IMR-90 (cell line): ENCODE measurements around the gene GSE1. TPM values are rescaled to one million over a fixed set of nuclear protein-coding genes. Genes with fewer than 3 reads are reported as not detected.

Experiments used
- ATAC-seq: fragments of 200-7000 bp; cut with Tn5 transposase; 2 replicates; pipeline ENCODE4 v1.9.1; 2020; ENCODE audit warnings: low read depth, mild to moderate bottlenecking, moderate library complexity
- BruUV-seq: library from RNA; stranded (reverse); fragments of 400-500 nt; replicated peaks from 2 replicates; lab custom pipeline; 2021; lab: Mats Ljungman, UMichigan
- CTCF ChIA-PET: fragments of 300-600 bp; formaldehyde crosslinking; extraction: SDS; loops from one replicate; lab custom pipeline; 2021; ENCODE audit warnings: antibody characterized with exemption; lab: Yijun Ruan, JAX
- POLR2A ChIA-PET: fragments of 300-600 bp; sonication (Branson Sonifier 250); formaldehyde crosslinking; loops from one replicate; lab custom pipeline; 2022; ENCODE audit warnings: antibody characterized with exemption; ENCODE audit not compliant: unreplicated experiment; lab: Charles Lee
- DNase-seq: peaks from one replicate; pipeline ENCODE4 v3.0.0; 2013
- H2AFZ ChIP-seq: replicated peaks from 2 replicates; pipeline ENCODE3; 2013; ENCODE audit warnings: low read length, mild to moderate bottlenecking; ENCODE audit not compliant: poor library complexity
- H2AK5ac ChIP-seq: 2 replicates; pipeline ENCODE4 v1.6.1; 2013; ENCODE audit warnings: low read depth, low read length, inconsistent platforms
- H2AK9ac ChIP-seq: replicated peaks from 2 replicates; pipeline ENCODE3; 2013; ENCODE audit warnings: mild to moderate bottlenecking, low read depth, low read length, moderate library complexity; ENCODE audit not compliant: poor library complexity
- H2BK120ac ChIP-seq: 2 replicates; pipeline ENCODE4 v1.6.1; 2013; ENCODE audit warnings: low read depth, low read length, inconsistent platforms
- H2BK15ac ChIP-seq: 3 replicates; pipeline ENCODE4 v1.6.1; 2013; ENCODE audit warnings: low read depth, low read length, inconsistent platforms
- H2BK20ac ChIP-seq: 2 replicates; pipeline ENCODE4 v1.6.1; 2013; ENCODE audit warnings: low read depth, mild to moderate bottlenecking, inconsistent platforms, low read length, moderate library complexity
- H2BK5ac ChIP-seq: 2 replicates; pipeline ENCODE4 v1.6.1; 2013; ENCODE audit warnings: mild to moderate bottlenecking, low read depth, low read length, inconsistent platforms; ENCODE audit not compliant: poor library complexity, severe bottlenecking
- H3K14ac ChIP-seq: replicated peaks from 2 replicates; pipeline ENCODE4 v1.6.1; 2013; ENCODE audit warnings: low read depth, low read length, inconsistent platforms
- H3K18ac ChIP-seq: 2 replicates; pipeline ENCODE4 v1.6.1; 2013; ENCODE audit warnings: low read depth, low read length, control low read depth
- H3K23ac ChIP-seq: 2 replicates; pipeline ENCODE4 v1.6.1; 2013; ENCODE audit warnings: low read depth, low read length, inconsistent platforms
- H3K27ac ChIP-seq: 2 replicates; pipeline ENCODE4 v1.5.1; 2013; ENCODE audit warnings: mild to moderate bottlenecking, control low read depth, low read length; ENCODE audit not compliant: insufficient read depth
- H3K27me3 ChIP-seq: 2 replicates; pipeline ENCODE4 v1.6.1; 2013; ENCODE audit warnings: low read length; ENCODE audit not compliant: control insufficient read depth, insufficient read depth
- H3K36me3 ChIP-seq: 2 replicates; pipeline ENCODE4 v1.6.1; 2013; ENCODE audit warnings: low read length, mixed read lengths; ENCODE audit not compliant: control insufficient read depth, insufficient read depth
- H3K4ac ChIP-seq: 2 replicates; pipeline ENCODE4 v1.6.1; 2013; ENCODE audit warnings: low read depth, low read length, inconsistent platforms
- H3K4me1 ChIP-seq: 2 replicates; pipeline ENCODE4 v1.6.1; 2013; ENCODE audit warnings: low read length, mixed read lengths; ENCODE audit not compliant: control insufficient read depth, insufficient read depth
- H3K4me2 ChIP-seq: 2 replicates; pipeline ENCODE4 v1.6.1; 2013; ENCODE audit warnings: low read depth, mild to moderate bottlenecking, control low read depth, low read length, moderate library complexity
- H3K4me3 ChIP-seq: 2 replicates; pipeline ENCODE4 v1.5.1; 2013; ENCODE audit warnings: low read depth, mild to moderate bottlenecking, control low read depth, low read length, moderate library complexity; ENCODE audit not compliant: insufficient read depth
- H3K56ac ChIP-seq: 2 replicates; pipeline ENCODE4 v1.6.1; 2013; ENCODE audit warnings: low read length, inconsistent platforms; ENCODE audit not compliant: insufficient read depth; ENCODE audit errors: extremely low read depth
- H3K79me1 ChIP-seq, 2 experiments: 2 replicates each; pipeline ENCODE4 v1.6.1; 2013; ENCODE audit warnings: low read length in 2 of 2, inconsistent platforms in 1 of 2, low read depth in 1 of 2
- H3K9ac ChIP-seq: 2 replicates; pipeline ENCODE4 v1.6.1; 2013; ENCODE audit warnings: low read depth, low read length, control low read depth
- H3K9me1 ChIP-seq: 2 replicates; pipeline ENCODE4 v1.6.1; 2013; ENCODE audit warnings: low read length, inconsistent platforms; ENCODE audit not compliant: insufficient read depth
- H3K9me3 ChIP-seq: 2 replicates; pipeline ENCODE4 v1.6.1; 2013; ENCODE audit warnings: low read length; ENCODE audit not compliant: control insufficient read depth, insufficient read depth
- H4K20me1 ChIP-seq: 2 replicates; pipeline ENCODE4 v1.6.1; 2013; ENCODE audit warnings: low read length, inconsistent platforms; ENCODE audit not compliant: insufficient read depth
- H4K5ac ChIP-seq: 2 replicates; pipeline ENCODE4 v1.6.1; 2013; ENCODE audit warnings: mild to moderate bottlenecking, low read depth, low read length, control low read depth
- H4K8ac ChIP-seq, 2 experiments: 2 replicates each; pipeline ENCODE4 v1.6.1; 2013; ENCODE audit warnings: low read depth in 2 of 2, low read length in 2 of 2, control low read depth in 1 of 2, inconsistent platforms in 1 of 2
- H4K91ac ChIP-seq: 2 replicates; pipeline ENCODE4 v1.6.1; 2013; ENCODE audit warnings: low read depth, low read length, inconsistent platforms; ENCODE audit not compliant: insufficient read depth
- BHLHE40 ChIP-seq: fragments of 150-350 bp; IDR thresholded peaks from 2 replicates; pipeline ENCODE4 v1.6.1; 2016; ENCODE audit warnings: mild to moderate bottlenecking, low read depth, low read length
- ELK1 ChIP-seq: fragments of 150-350 bp; IDR thresholded peaks from 2 replicates; pipeline ENCODE4 v1.6.1; 2016; ENCODE audit warnings: low read depth, mild to moderate bottlenecking, low read length, moderate library complexity, borderline replicate concordance
- FOS ChIP-seq: fragments of 150-350 bp; IDR thresholded peaks from 2 replicates; pipeline ENCODE4 v1.6.1; 2016; ENCODE audit warnings: low read depth, low read length
- MAFK ChIP-seq: IDR thresholded peaks from 2 replicates; pipeline ENCODE4 v1.6.1; 2012; ENCODE audit warnings: low read depth, low read length, improper control_type of control experiment
- MXI1 ChIP-seq: IDR thresholded peaks from 2 replicates; pipeline ENCODE4 v1.6.1; 2012; ENCODE audit warnings: low read depth, mild to moderate bottlenecking, low read length, moderate library complexity, borderline replicate concordance
- NFE2L2 ChIP-seq: fragments of 150-350 bp; IDR thresholded peaks from 2 replicates; pipeline ENCODE4 v1.6.1; 2016; ENCODE audit warnings: low read depth, mild to moderate bottlenecking, low read length
- RAD21 ChIP-seq: IDR thresholded peaks from 2 replicates; pipeline ENCODE4 v1.6.1; 2012; ENCODE audit warnings: low read length, improper control_type of control experiment
- RCOR1 ChIP-seq: IDR thresholded peaks from 2 replicates; pipeline ENCODE4 v1.6.1; 2012; ENCODE audit warnings: mild to moderate bottlenecking, low read length, improper control_type of control experiment; ENCODE audit not compliant: insufficient replicate concordance
- SMC3 ChIP-seq: fragments of 150-350 bp; IDR thresholded peaks from 2 replicates; pipeline ENCODE4 v1.6.1; 2016; ENCODE audit warnings: low read depth, mild to moderate bottlenecking, antibody characterized with exemption, low read length, moderate library complexity
- WGBS, 2 experiments: methylation state at CpG; one replicate each; pipeline versions ENCODE4 v1.1.5 to v1.1.7; 2013; ENCODE audit warnings: missing lambda C conversion rate in 2 of 2; ENCODE audit not compliant: insufficient read length in 1 of 2; ENCODE audit errors: extremely low coverage in 2 of 2; 5-methylcytosine and 5-hydroxymethylcytosine counted together
- dilution Hi-C: fragments of 300-500 bp; cut with HindIII; formaldehyde crosslinking; loops from one replicate; pipeline ENCODE4 v1.14.3; 2018; ENCODE audit warnings: low sequenced_read_pairs; ENCODE audit not compliant: unreplicated experiment
- in situ Hi-C: fragments of 300-500 bp; cut with MboI; formaldehyde crosslinking; loops from 3 replicates; pipeline ENCODE4 v1.14.3; 2019; ENCODE audit warnings: low sequenced_read_pairs, inconsistent platforms, mixed read lengths
- intact Hi-C: fragments of 100-400 bp; cut with micrococcal nuclease; formaldehyde crosslinking; loops from 2 replicates; pipeline ENCODE4 v1.10.0; 2022
- polyA plus RNA-seq, 3 experiments: library from polyadenylated mRNA; depleted of rRNA; stranded (reverse); fragments of >200 nt; gene quantifications; 2 replicates each; pipeline ENCODE4 v1.2.3, GENCODE V29; 2012; ENCODE audit warnings: low replicate concordance in 1 of 3
- total RNA-seq: library from RNA; depleted of rRNA; stranded (reverse); fragments of >200 nt; gene quantifications from 2 replicates; pipeline ENCODE4 v1.2.3, GENCODE V29; 2012

GSE1 gene
- total and polyA plus RNA-seq, 2 of the 4 experiments (the other 2 are of a cell fraction) = 14.9 to 25.5 TPM

- no peak overlapping the region for H2BK5ac ChIP-seq
- no peak overlapping the region for H2BK120ac ChIP-seq
- H2BK15ac ChIP-seq = no peak overlapping the region
- no peak overlapping the region for H2AK9ac ChIP-seq
- no peak for ATAC-seq
- H3K4me3 ChIP-seq = no peak overlapping the region
- no peaks in the 10 kb centered on the region; the same call in 1 of the 2 replicates for H3K27me3 ChIP-seq
- H2AFZ ChIP-seq = no peak overlapping the region
- peaks cover 13% of the 10 kb centered on the region for H4K20me1 ChIP-seq
- no peak overlapping the region for H2AK5ac ChIP-seq
- WGBS, 2 experiments = 100% methylated on average over 3 of the region's 11 CpGs; no CpG with 5 or more reads in 1 of the 2 experiments
- no peak overlapping the region for H4K91ac ChIP-seq
- H3K9ac ChIP-seq = no peak overlapping the region
- no peak for DNase-seq
- H3K9me3 ChIP-seq = no peaks in the 10 kb centered on the region
- no peak overlapping the region for H3K4me2 ChIP-seq
- ChIA-PET POLR2A (no interaction called here), CTCF (interaction anchor here (1.3 kb wide), 1 partner anchor 10 kb away, joined by 5 read pairs; no protein-coding TSS in a partner anchor)
- H3K27ac ChIP-seq = no peak overlapping the region
- in situ Hi-C loops (loop anchor here (5.0 kb wide), 1 partner anchor 62 kb away; no protein-coding TSS in a partner anchor), intact Hi-C loops (loop anchor here (2.0 to 10.0 kb wide), 3 partner anchors 45 to 445 kb away; no protein-coding TSS in a partner anchor), dilution Hi-C loops (no loop called here)
- no TSS peak for BruUV-seq
- H3K4me1 ChIP-seq = peaks cover 3% of the 10 kb centered on the region; the same call in 1 of the 2 replicates
- H2BK20ac ChIP-seq = no peak overlapping the region
- H3K18ac ChIP-seq = no peak overlapping the region
- no peak for TF ChIP-seq MXI1
- TF ChIP-seq SMC3 = no peak
- no peak for TF ChIP-seq BHLHE40
- no peak for TF ChIP-seq FOS
- TF ChIP-seq RCOR1 = no peak
- no peak for TF ChIP-seq RAD21
- no peak for TF ChIP-seq NFE2L2
- no peak for TF ChIP-seq MAFK
- TF ChIP-seq ELK1 = no peak
- no peaks in the 10 kb centered on the region for H3K9me1 ChIP-seq
- peaks cover 3 to 4% of the 10 kb centered on the region in 2 experiments; a peak in 1 of 4 replicates for H3K79me1 ChIP-seq
- no peak overlapping the region for H4K8ac ChIP-seq
- H3K56ac ChIP-seq = no peak overlapping the region
- no peak overlapping the region for H3K4ac ChIP-seq
- no peak overlapping the region for H3K23ac ChIP-seq
- H4K5ac ChIP-seq = no peak overlapping the region
- H3K14ac ChIP-seq = no peak overlapping the region
- no peaks in the 10 kb centered on the region for H3K36me3 ChIP-seq
These were observed 106.6 kb downstream of the GSE1 start for GRCh38 chr16:85719605-85720301.
